CD14-positive monocyte (primary cell): ENCODE data around the gene MROH8. TPM values are rescaled to one million over a fixed set of nuclear protein-coding genes. Genes with fewer than 3 reads are reported as not detected.

ENCODE experiments used
- DNase-seq, 3 donors: peaks; one replicate each; pipeline ENCODE4 v3.0.0-alpha.2; 2011 to 2022
- H2AFZ ChIP-seq: 2 replicates; pipeline ENCODE4 v1.6.0; 2012; ENCODE audit warnings: mild to moderate bottlenecking, low read depth, low read length, inconsistent platforms; ENCODE audit not compliant: insufficient read depth, poor library complexity, severe bottlenecking
- H3K27ac ChIP-seq, 2 donors: 1 replicate in 1 of 2; 2 replicates in 1 of 2; pipeline ENCODE4 v1.5.1; 2012 to 2013; ENCODE audit warnings: low read length in 2 of 2, control low read depth in 1 of 2, inconsistent platforms in 1 of 2, low read depth in 1 of 2, mild to moderate bottlenecking in 1 of 2
- H3K27me3 ChIP-seq, 2 donors: one replicate each; pipeline versions ENCODE4 v1.6.0 to v1.6.1; 2011 to 2013; ENCODE audit warnings: low read length in 2 of 2; ENCODE audit not compliant: control insufficient read depth in 2 of 2, insufficient read depth in 2 of 2
- H3K36me3 ChIP-seq, 2 donors: replicated peaks in 1 of 2; 1 replicate in 1 of 2; 2 replicates in 1 of 2; pipeline versions ENCODE4 v1.5.1 to v1.6.1; 2012 to 2013; ENCODE audit warnings: low read length in 2 of 2, control low read depth in 1 of 2, inconsistent platforms in 1 of 2, mild to moderate bottlenecking in 1 of 2; ENCODE audit not compliant: insufficient read depth in 2 of 2, control insufficient read depth in 1 of 2
- H3K4me1 ChIP-seq, 2 donors: 1 replicate in 1 of 2; 2 replicates in 1 of 2; pipeline versions ENCODE4 v1.5.1 to v1.6.1; 2012 to 2013; ENCODE audit warnings: low read length in 2 of 2, control low read depth in 1 of 2, inconsistent platforms in 1 of 2, mild to moderate bottlenecking in 1 of 2, moderate library complexity in 1 of 2; ENCODE audit not compliant: insufficient read depth in 2 of 2, control insufficient read depth in 1 of 2
- H3K4me2 ChIP-seq: replicated peaks from 2 replicates; pipeline ENCODE3; 2012; ENCODE audit warnings: low read length, moderate library complexity, mild to moderate bottlenecking; ENCODE audit not compliant: poor library complexity, severe bottlenecking; ENCODE audit errors: extremely low read depth
- H3K4me3 ChIP-seq, 3 experiments: fragments of 200-600 bp in 1 of 3; sonication (generic) in 1 of 3; replicated peaks in 1 of 3; 1 replicate in 2 of 3; 2 replicates in 1 of 3; pipeline ENCODE4 v1.5.1; 2011 to 2013; ENCODE audit warnings: low read length in 3 of 3, mild to moderate bottlenecking in 3 of 3, control low read depth in 2 of 3, low read depth in 2 of 3, inconsistent platforms in 1 of 3, moderate library complexity in 1 of 3
- H3K79me2 ChIP-seq: 2 replicates; pipeline ENCODE4 v1.6.0; 2012; ENCODE audit warnings: mild to moderate bottlenecking, control low read depth, inconsistent platforms, low read length, moderate library complexity; ENCODE audit not compliant: insufficient read depth
- H3K9ac ChIP-seq: 2 replicates; pipeline ENCODE4 v1.6.0; 2017; ENCODE audit warnings: low read length, mild to moderate bottlenecking; ENCODE audit not compliant: insufficient read depth, poor library complexity, severe bottlenecking
- H3K9me3 ChIP-seq, 2 donors: replicated peaks in 1 of 2; 1 replicate in 1 of 2; 2 replicates in 1 of 2; pipeline versions ENCODE4 v1.5.1 to v1.6.1; 2012 to 2013; ENCODE audit warnings: low read length in 2 of 2, control low read depth in 1 of 2; ENCODE audit not compliant: control insufficient read depth in 1 of 2, insufficient read depth in 1 of 2
- H4K20me1 ChIP-seq: 2 replicates; pipeline ENCODE4 v1.6.0; 2012; ENCODE audit warnings: mild to moderate bottlenecking, low read length, control low read depth, moderate library complexity; ENCODE audit not compliant: insufficient read depth
- H3K27ac Mint-ChIP-seq, 7 donors: one replicate each; pipeline ENCODE4 v1.8.0; 2020; ENCODE audit warnings: mild to moderate bottlenecking in 7 of 7, mixed read lengths in 7 of 7, moderate library complexity in 6 of 7, inconsistent platforms in 2 of 7
- H3K27me3 Mint-ChIP-seq, 3 donors: one replicate each; pipeline ENCODE4 v1.8.0; 2021 to 2022; ENCODE audit warnings: low read depth in 3 of 3, mild to moderate bottlenecking in 3 of 3, mixed read lengths in 3 of 3, moderate library complexity in 3 of 3, inconsistent platforms in 1 of 3
- H3K36me3 Mint-ChIP-seq, 2 donors: one replicate each; pipeline ENCODE4 v1.8.0; 2020; ENCODE audit warnings: mixed read lengths in 2 of 2, inconsistent platforms in 1 of 2, mild to moderate bottlenecking in 1 of 2
- H3K4me1 Mint-ChIP-seq: one replicate; pipeline ENCODE4 v1.8.0; 2020; ENCODE audit warnings: mild to moderate bottlenecking, mixed read lengths
- H3K4me3 Mint-ChIP-seq, 2 donors: one replicate each; pipeline ENCODE4 v1.8.0; 2020; ENCODE audit warnings: mild to moderate bottlenecking in 2 of 2, mixed read lengths in 2 of 2, moderate library complexity in 1 of 2
- H3K9me3 Mint-ChIP-seq, 7 donors: one replicate each; pipeline ENCODE4 v1.8.0; 2020 to 2022; ENCODE audit warnings: mixed read lengths in 7 of 7, mild to moderate bottlenecking in 6 of 7, moderate library complexity in 6 of 7, inconsistent platforms in 2 of 7
- CTCF ChIP-seq: fragments of 200-600 bp; IDR thresholded peaks from one replicate; pipeline ENCODE4 v1.8.0; 2022; ENCODE audit warnings: antibody characterized with exemption, mild to moderate bottlenecking
- WGBS: methylation state at CpG from one replicate; pipeline ENCODE4 v1.1.5; 2013; ENCODE audit warnings: missing lambda C conversion rate; ENCODE audit not compliant: insufficient coverage; 5-methylcytosine and 5-hydroxymethylcytosine counted together
- intact Hi-C, 2 donors: fragments of 100-400 bp; cut with micrococcal nuclease; formaldehyde crosslinking; loops; one replicate each; pipeline versions ENCODE4 v1.15.0 to v1.15.1; 2023
- polyA plus RNA-seq, 3 donors: library from polyadenylated mRNA; depleted of rRNA in 1 of 3; unstranded in 2 of 3; stranded (reverse) in 1 of 3; fragments of 300-500 nt in 2 of 3; fragments of >200 nt in 1 of 3; fragmentation: Illumina TruSeq in 2 of 3; gene quantifications; 1 replicate in 2 of 3; 2 replicates in 1 of 3; pipeline ENCODE4 v1.2.3, GENCODE V29; 2012 to 2021

The MROH8 gene
- polyA plus RNA-seq, 3 donors = 0.08 to 1.0 (median 0.52) TPM

- H3K4me1 ChIP-seq = no peaks in the 10 kb centered on the region
- H3K4me2 ChIP-seq = no peak overlapping the region
These were observed 11.2 kb upstream of the MROH8 start for GRCh38 chr20:37190354-37191112.

More at GRCh38 chr20:37190354-37191112, 11.2 kb upstream of the MROH8 start:
- Histone ChIP-seq H3K79me2 (peaks cover 96% of the 10 kb centered on the region), H3K4me3 (no peak overlapping the region), H3K36me3 (peaks cover 34 to 72% of the 10 kb centered on the region in 2 donors), H2AFZ (no peak overlapping the region), H3K27ac (peak overlapping the region in 1 of 2 donors; percentile 40), H3K9ac (no peak overlapping the region), H4K20me1 (peaks cover 87% of the 10 kb centered on the region), H3K9me3 (no peaks in the 10 kb centered on the region), H3K27me3 (no peaks in the 10 kb centered on the region)
- intact Hi-C loops = no loop called here
- Mint-ChIP-seq H3K27me3 (no peaks in the 10 kb centered on the region), H3K4me3 (no peak overlapping the region), H3K9me3 (peaks cover 0 to 2% (median 0%) of the 10 kb centered on the region in 7 donors), H3K27ac (peak overlapping the region in 4 of 7 donors; percentile 15 to 80 (median 48)), H3K36me3 (peaks cover 54 to 68% of the 10 kb centered on the region in 2 donors), H3K4me1 (peaks cover 34% of the 10 kb centered on the region)
- DNase-seq = no peak
- WGBS = 83% methylated on average over 2 of the region's 9 CpGs
- TF ChIP-seq CTCF = no peak
